ENCODE measurements around the gene ATP5F1E.

The ATP5F1E gene
- total RNA-seq = 128 to 263 reads per million in 2 donors

DNA sequence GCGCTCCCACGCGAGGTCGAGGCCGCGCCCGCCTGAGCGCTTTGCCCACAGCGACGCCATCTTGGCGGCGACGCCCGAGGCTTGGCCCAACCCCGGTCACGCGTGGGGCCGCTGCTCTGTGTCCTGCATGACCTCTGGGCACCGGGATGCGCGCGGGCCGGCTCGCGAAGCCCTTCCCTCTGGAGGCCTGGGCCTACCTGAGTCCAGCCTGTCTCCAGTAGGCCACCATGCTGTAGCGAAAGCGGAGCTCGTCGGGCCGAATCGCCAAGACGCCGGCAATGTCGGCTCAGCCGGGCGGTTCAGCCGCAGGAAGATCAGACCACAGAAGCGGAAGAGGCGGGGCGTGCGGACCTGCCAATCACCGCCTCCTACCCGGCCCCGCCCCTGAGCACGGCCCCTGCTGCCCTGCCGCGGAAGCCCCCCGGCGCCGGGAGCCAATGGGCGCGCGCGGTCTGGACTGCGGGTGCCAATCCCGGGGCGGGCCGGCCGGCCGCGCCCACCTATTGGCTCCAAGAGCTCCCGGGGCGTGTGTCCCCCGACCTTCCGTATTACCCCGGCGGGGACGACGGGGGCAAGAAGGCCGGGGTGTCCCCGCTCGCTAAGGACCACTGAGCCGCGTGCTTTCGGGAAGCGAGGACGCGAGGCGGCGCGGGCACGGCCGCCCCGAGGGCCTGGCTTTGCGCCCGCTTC is at the start of gene ATP5F1E:
TSS of gene ATP5F1E (minus strand) at position 313 of the 690 bp plus-strand sequence. CDS start at position 229, 84 bp downstream.
- peak; percentile 96 for DNase-seq

DNA sequence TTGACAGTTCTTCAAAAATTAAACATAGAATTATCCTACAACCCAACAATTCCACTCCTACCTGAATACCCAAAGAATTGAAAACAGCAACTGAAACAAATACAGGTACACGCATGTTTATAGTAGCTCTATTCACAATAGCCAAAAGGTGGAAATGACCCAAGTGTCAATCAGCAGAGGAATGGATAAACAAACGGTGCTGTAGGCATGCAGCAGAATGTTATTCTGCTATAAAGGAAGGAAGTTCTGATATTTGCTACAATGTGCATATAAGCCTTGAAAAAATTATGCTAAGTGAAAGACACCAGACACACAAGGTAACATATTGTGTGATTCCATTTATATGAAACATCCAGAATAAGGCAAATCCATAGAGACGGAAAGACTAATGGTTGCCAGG is 48.9 kb upstream of the ATP5F1E start:
- no peak for DNase-seq

DNA sequence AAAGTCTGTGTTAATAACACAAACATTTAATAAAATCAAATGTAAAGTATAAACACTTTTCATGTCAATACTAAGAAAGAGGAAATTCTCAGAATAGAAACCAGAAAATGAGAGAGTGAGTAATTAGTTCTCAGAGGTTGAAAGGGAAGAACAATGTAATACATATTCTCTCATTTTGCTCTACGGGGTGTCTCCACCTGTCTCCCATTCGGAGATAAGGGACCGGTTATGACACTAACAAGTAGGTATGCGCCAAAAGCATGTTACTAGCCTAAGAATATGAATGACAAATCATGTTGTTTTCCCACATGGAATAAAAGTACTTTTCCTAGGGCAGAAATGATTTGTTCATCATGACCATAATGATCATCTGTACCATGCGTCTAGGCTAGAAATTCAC is 46.1 kb upstream of the ATP5F1E start:
- DNase-seq = no peak

DNA sequence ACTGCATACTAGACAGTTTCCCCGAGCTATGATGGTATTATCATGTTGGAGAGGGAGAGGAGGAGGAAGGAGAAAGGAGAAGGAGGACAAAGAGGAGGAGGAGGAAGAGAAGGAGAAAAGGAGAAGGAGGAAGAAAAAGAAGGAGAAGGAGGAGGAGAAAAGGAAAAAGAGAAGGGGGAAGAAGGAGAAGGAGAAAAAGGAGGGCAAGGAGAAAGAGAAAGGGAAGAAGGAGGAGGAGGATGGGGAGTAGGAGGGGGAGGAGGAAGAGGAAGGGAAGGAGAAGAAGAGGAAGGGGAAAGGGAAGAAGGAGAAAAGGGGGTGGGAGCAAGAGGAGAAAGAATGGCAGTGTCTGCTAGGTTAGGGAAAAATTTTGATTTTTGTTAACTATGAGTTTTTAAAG is 45.6 kb upstream of the ATP5F1E start:
- DNase-seq = no peak

DNA sequence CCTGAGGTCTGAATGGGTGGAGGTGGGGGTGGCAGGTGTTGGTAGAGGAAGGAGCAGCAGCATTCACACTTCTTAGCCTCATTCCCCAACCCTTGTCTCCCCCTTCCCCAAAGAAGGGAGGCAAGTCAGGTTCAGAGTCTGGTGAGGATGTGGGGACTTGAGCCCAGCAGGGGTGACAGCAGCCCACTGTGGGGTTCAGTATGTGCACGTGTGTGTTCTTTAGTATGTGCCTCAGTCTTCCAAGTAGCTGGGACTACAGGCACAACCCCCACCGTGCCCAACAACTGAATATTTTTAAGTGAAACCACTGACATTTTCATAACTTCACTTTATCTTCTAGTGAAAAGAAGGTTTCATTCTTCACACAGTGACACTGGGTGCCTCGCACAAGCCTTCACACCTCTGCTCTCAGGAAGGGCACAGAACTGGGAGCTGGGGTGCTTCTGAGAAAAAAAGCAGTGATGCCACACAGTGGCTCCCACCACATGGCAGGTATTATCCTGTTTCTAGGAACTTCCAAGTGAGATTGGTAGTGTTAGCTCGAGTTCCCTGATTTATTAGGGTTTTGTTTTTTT is 43.9 kb upstream of the ATP5F1E start:
- no peak for DNase-seq

DNA sequence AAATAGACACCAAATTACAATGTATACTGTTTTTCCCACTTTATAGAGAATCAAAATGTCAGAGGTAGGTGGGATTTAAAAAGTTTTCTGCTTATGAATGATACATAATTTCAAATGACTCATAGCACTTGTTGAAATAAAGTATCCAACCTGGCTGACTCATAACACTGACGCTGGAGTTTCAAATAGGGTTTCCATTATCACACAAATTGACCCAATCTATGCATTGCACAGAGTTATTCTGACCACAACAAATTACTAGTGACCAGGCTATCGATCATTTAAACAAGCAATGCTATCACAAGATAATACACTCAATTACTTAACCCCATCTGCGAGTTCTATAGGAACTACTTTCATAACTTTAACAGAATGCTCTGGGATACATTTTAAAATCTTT is 42.3 kb upstream of the ATP5F1E start:
- DNase-seq = no peak

DNA sequence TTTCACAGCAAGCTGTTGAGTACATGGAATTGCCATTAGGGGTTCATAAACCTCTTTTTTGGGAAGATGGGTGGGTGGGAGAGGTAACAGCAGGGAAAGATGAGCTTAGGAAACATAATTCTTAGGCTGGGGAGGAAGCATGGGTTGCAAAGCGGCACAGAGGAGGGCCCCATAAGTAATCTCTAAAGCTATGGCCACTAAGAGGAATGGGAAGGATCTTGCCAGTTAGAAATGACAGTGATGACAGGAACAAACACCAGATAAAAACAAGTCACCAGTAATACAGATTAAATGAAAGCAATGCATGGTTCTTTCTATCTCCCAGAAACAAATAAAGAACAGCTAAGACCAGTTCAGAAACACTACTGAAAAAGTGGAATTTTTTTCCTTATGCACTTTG is 41.4 kb upstream of the ATP5F1E start:
- no peak for DNase-seq

DNA sequence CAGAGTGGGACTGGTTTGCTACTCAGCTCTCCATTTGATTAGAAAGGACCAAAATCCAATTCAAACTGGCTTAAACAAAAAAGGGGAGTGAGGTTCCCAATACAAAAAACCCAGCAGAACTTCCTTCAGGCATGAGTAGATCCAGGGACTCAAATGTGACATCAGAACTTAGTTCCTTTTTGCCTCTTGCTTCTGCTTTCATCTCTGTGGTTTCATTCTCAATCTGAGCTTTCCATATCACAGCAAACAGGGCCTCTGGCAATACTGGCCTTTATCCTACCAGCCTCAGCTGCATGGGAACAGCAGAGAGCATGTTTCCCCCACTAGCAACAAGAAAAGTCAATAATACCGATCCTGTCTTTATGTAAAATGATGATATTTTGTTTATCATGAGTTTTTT is 39.1 kb upstream of the ATP5F1E start:
- no peak for DNase-seq

DNA sequence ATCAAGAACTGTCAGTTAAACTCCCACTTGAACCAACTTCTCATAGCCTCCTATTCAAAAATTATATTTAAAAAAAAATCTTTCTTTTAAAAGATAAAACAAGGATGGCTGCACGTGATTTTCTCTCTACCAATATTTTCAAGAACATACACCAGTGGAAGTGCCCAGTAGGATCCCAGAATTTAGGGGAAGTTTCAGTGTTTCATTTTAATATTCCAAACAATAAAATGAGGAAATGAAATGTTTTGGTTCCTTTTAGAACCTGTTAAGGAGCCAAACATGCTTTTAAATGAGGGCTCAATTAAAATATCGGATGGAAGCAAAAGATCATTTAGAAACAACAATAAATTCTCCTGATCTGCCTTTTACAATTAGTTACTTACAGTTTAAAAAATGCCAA is 36.9 kb upstream of the ATP5F1E start:
- DNase-seq = no peak

DNA sequence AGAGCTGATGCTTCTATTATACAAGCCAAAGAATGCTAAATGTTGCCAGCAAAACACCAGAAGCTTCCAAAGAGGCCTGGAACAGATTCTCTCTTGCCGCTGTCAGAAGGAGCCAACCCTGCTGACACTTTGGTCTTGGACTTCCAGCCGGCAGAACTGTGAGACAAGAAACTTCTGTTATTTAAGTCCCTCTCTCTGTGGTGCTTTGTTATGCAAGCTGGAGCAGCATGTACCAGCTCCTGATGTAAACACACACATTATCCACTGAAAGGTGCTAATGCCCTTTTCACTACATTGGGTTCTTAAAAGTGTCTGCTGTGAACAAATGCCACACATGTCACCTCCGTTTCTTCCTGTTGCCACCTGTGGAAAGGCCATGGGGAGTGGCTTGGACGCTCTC is 36.4 kb upstream of the ATP5F1E start:
- DNase-seq = no peak

DNA sequence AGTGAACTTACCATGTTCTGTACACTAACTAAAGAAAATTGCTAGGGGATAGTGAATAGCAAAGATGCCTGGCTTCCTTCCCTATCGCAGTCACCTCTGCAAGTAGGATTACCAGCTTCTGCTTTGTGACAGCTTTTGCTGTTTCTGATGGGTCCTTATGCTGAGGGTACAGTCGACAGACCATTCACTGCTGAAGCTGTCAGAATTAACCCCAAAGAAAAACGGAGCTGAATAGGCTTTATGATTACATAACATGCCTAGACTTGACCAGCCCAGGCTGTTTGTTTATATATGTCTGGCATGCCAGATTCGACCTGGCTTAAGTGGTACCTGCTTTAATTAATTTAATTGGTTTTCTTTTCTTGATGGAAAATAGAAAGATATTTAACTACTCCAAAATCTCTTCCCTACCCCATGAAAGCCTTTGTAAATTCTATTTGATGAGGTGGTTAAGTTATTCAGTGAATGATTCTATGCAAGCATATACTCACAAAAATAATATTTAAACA is 32.1 kb upstream of the ATP5F1E start:
- no peak for DNase-seq

DNA sequence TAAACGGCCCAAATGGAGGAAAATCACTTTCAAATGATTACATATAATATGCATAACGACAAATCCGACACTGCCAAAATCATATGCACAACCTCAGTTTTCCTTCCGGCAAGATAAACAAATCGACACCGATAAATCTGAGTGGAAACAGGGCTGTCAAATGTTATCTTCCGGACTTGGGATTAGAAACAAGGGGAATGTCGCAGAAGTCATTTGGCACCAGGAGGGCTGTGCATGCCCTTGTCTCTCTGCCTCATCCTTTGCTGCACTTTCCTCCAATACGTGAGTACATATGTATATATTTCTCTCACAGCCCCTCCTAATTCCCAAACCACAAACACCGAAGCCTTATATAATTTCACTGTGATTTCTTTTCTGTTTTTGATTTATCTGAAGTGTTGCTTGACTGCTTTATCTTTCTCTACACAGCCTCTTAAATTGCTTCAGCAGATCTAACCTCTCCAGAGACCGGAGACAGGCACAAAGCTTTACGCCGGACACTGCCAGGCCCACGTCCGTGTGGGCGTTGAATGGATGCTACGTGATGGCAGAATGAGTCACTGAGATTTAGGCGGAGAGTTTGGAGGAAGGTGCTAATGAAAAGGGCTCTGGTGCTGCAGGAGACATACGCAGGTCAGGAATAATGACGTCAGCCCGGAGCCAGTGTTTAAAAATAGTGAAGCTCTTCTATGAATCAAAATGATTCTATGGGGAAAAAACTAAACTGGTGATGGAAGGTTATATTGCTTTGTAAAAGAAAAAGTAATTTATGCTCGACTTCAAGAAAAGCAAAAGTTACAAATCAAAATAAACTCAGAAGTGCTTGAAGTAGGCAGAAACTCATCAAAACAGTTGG is 31.5 kb upstream of the ATP5F1E start:
- no peak for DNase-seq

DNA sequence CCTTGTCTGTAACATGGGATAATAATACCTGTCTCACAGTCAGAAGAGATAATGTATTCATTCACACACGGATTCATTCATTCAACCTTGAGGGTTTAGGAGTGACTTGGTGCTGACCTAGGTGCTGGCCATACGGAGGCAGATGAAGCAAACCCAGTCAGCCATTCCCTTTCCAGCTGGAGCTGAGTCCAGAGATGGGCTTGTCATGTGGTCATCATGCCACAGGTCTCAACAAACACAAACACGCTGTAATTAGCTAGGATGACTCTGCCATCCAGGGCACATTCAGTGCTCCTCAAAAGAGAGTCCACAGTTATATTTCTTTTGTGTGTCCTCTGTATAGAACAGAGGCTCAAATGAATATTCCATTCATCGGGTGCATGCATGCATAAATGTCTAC is 29.9 kb upstream of the ATP5F1E start:
- DNase-seq = no peak

DNA sequence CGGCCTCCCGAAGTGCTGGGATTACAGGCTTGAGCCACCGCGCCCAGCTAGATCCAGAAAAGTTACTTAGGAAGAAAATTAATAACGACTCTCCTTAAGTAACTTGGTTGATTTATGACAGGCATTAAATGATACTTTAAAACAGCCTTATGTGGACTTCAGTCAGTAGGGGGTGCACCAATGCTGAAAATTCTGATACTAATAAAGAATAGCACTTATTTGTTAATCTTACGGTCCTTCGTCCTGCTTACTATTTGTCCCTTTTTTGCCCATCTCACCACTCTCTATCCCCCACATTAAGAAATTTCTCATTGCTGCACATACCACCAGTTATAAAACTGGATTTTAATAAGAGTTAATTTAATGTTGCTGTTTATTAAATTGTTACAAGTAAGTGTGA is 23.2 kb upstream of the ATP5F1E start:
- DNase-seq = no peak

DNA sequence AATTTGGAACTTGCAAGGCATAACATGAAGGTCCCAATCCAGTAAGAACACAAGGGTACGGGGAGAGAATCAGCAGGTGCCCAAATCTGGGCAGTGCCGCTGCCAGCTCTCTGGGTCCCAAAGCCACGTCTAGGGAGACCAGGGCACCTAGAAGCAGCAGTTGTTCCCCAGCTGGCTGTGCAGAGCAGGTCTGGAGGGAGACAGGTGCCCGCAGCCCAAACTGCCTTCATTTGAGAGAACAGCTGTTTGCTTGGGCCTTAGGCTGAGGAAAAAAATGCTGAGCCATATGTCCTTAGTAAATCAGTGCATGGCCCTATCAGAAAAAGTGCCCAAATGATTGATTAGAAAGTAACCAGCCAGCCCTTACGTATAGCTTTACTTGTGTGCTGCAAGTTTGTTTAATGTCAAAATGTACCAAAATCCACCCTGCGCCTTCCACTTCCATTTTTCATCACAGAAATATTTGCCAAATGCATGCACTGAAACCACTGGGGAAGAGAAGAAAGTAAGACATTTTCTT is 19.6 kb upstream of the ATP5F1E start:
- no peak for DNase-seq

DNA sequence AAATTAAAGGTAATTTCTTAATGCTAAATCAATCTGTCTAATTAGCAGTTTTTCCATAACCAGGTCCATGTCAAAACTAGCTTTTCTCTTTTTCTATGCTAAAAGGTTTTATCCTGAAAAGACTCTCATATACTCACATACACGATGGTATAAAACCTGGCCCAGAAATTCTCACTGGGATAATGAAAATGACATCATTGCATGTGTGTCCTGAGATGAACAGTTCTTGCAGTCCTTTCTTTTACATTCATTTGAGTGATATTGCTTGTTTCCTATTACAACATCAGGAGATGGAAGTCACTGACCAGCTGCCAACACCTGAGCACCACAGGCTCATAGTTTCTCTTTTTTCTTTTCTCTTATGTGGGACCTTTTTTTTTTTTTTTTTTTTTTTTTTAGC is 18.3 kb upstream of the ATP5F1E start:
- DNase-seq = no peak

DNA sequence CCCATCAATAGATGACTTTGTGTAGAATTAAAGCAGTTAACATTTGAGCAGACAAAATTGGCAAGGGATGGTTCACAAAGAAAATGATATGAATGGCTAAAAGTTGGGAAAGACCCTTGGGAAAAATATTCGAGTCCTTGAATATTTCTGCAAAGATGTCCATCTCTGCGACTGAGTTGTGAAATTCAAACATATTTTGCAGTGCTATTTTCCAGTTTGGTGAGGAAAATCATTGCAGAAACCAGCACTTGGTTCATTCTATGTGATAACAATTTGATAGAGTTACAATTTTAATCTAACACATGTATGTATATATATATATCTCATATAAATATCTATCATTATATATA is 16.5 kb upstream of the ATP5F1E start:
- DNase-seq = no peak

DNA sequence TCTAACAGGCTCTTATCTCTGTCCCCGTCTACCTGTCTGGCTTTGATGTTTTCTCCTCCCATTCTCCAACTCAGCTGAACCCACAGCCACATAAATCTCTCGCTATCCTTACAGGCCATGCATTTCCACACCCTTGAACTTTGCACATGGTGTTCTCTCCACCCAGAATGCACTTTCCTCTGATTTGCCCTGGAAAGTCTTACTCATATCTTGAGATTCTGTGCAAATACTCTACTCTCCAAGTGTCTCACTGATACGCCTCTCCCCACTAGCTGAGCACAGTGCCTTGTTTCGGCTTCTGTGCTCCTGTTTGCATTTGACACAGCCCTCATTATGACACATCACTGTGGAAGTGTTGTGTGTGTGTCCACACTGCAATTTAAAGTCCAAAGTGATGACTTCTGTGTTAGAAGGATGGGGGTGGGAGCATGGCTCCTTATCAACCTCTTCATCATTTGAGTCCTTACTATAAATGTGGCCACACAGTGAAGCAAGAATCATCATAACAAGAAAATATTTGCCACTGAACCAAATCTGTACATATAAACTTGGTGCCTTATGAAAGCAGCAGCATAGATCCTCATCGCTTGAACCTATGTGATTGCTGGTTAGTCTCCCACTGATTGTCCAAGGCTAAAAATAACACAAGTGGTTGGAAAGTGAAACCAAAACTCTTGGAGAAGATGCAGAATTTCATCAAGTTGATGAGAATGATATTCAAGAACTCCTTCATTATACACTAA is 16.0 kb upstream of the ATP5F1E start:
- DNase-seq = no peak

DNA sequence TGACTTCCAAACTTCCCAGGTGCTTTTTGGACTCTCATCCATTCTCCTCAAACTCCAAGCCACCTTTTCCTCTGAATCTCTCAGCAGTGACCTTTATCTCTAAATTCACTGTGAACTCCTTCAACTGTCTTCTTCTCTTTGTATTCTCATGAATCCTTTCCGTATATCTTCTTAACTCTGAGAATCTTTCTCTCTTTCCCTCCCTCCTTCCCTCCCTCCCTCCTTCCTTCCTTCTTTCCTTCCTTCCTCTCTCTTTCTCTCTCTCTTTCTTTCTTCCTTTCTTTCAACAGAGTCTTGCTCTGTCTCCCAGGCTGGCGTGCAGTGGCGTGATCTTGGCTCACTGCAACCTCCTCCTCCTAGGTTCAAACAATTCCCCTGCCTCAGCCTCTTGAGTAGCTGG is 14.7 kb upstream of the ATP5F1E start:
- DNase-seq = no peak

DNA sequence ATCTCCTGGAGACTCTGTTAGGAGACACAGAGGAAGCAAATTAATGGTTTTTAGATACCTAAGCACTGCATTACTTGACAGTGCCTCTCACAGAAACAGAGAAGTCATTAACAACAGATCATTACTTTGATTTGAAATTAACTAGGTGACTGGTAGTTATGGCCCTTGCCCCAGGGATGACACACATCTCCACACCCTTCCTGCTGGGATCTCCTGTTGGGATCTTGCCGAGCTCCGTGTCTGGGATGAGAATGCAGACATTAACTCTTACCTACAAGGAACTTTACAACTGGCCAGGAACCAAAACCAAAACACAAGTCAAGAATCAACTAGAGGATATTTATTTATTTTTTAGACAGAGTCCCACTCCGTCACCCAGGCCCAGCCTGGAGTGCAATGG is 12.7 kb upstream of the ATP5F1E start:
- no peak for DNase-seq

DNA sequence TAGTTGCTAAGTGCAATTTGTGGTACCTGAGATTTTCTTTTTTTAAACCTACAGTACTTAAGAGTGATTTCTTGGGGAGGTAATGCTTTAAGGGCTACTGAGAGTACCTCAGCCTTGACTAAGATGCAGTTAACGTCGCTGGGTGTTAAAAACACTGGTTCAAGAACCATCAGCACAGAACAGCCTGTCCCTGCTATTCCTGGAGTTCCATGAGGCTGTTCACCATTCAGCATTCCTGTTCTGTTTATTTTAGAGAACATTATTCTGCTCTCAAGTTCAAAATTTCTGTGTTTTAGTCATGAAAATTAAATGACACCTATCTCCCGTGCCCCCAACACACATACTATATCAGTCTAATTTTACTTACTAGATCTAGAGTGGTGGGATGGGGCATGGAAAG is 12.2 kb upstream of the ATP5F1E start:
- DNase-seq = no peak

DNA sequence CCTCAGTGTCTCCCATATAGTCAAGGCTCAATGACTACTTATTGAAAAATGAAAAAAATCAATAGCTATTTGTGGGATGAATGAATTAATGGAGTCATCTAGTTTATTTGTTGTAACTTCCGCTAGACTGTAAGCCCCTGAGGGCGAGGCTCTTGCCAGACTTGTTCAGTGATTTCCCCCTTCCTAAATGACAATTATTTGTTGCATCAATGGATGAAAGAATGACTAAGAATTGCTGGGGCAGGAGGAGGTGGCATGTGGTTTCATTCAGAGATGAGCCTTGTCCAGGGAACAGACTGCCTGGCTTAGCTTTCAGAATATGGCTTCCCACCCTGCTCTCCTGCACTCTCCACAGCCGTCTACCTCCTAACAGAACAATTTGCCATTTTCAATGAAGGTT is 11.6 kb upstream of the ATP5F1E start:
- no peak for DNase-seq
